Measurements from ENCODE around the gene LARP4B.

LARP4B gene

GRCh38 chr10:895324-895723 lies 36.2 kb downstream of the LARP4B start:
- TF ChIP-seq CTCF (IDR thresholded peaks at IDR 0.05; ENCODE audit: extremely low read depth, missing control alignments): no peak
- DNase-seq (ENCODE audit: low spot score): no peak

GRCh38 chr10:878895-879294 lies 52.6 kb downstream of the LARP4B start:
- no peak for DNase-seq (ENCODE audit: low spot score)
- TF ChIP-seq CTCF (IDR thresholded peaks at IDR 0.05; ENCODE audit: extremely low read depth, missing control alignments): no peak

DNA sequence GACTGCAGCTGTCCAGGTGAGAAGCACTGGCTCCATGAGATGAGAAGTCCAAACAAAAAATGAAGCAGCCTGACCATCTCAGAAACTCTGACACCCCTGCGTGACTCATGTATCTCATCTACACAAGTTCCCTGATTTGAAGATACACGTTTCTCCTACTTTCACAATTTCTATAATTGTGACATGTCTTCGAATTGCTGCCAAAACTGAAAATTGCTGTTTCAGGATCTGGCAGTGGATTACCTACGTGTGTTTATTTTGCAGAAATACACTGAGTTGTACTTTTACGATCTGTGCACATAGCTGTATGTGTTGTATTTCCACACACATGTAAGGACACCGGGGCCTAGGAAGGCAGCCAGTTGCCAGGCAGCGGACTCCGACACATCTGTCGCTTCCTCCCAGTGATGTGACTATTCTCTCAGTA lies 53.2 kb downstream of the LARP4B start:
- DNase-seq (ENCODE audit: low spot score): no peak
- TF ChIP-seq CTCF (IDR thresholded peaks at IDR 0.05; ENCODE audit: extremely low read depth, missing control alignments): no peak

DNA sequence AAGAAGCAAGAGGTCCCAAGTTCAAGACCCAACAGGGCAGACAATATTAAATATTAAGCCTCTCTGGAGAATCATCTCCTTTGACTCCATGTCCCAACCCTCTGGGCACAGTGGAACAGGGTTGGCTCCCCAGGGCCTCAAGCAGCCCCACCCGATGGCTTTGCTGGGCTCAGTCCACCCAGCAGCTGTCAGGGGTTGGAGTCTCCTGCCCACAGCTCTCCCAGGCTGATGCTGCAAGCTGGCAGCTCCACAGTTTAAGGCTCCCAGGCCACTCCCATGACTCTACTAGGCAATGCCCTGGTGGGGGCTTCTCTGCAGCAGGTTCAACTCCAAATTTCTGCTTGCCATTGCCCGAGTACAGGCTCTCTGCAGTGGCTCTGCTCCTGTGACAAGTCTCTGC lies 55.1 kb downstream of the LARP4B start:
- TF ChIP-seq CTCF (IDR thresholded peaks at IDR 0.05; ENCODE audit: extremely low read depth, missing control alignments): no peak
- no peak for DNase-seq (ENCODE audit: low spot score)

DNA sequence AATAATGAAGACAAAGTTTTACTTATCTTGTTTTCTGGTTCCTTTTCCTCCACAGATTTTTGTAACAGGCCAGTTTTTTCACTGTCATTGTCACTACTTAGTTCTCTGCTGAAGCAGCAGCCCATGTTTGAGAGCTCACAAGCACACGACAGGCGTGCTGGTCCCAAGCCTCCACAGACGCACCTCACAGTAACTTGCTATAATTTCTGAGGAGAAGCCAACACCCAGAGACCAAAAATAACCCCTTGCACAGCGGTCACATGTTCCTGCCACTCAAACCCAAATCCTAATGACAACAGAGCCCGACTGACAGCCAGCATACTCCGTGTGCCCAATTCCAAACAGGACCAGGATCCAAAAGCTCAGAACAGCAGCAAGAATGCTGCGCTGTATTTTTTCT lies 58.5 kb downstream of the LARP4B start:
- TF ChIP-seq CTCF (IDR thresholded peaks at IDR 0.05; ENCODE audit: extremely low read depth, missing control alignments): no peak
- DNase-seq (ENCODE audit: low spot score): no peak

- TF ChIP-seq CTCF (IDR thresholded peaks at IDR 0.05; ENCODE audit: extremely low read depth, missing control alignments): no peak
- DNase-seq (ENCODE audit: low spot score): no peak
Measured at GRCh38 chr10:871951-872403, 59.5 kb downstream of the LARP4B start.

- no peak for TF ChIP-seq CTCF (IDR thresholded peaks at IDR 0.05; ENCODE audit: extremely low read depth, missing control alignments)
- DNase-seq (ENCODE audit: low spot score): peak; percentile 11
Measured at GRCh38 chr10:870564-871166, 60.8 kb downstream of the LARP4B start.
